ENCODE measurements around the gene MCF2L.

The MCF2L gene

GRCh38 chr13:112926003-112926402 lies 43.0 kb upstream of the MCF2L start:
- no peak overlapping the region for H3K9ac ChIP-seq (ENCODE audit: low read length)
- H4K20me1 ChIP-seq (ENCODE audit: low read depth, low read length), result no peaks in the 10 kb centered on the region
- no peak overlapping the region for H3K27ac ChIP-seq (ENCODE audit: low read depth, low read length)
- H3K79me2 ChIP-seq (ENCODE audit: insufficient read depth, low read length), result no peaks in the 10 kb centered on the region
- no peak overlapping the region for H3K4me3 ChIP-seq (ENCODE audit: insufficient read depth, low read length, poor library complexity, severe bottlenecking)
- H3F3A ChIP-seq (ENCODE audit: insufficient read depth), result no peaks in the 10 kb centered on the region
- TF ChIP-seq EZH2phosphoT487 (conservative IDR thresholded peaks at IDR 0.05; ENCODE audit: low read length), result no peak
- no peak for TF ChIP-seq CTCF (IDR thresholded peaks at IDR 0.05; ENCODE audit: insufficient read depth, low read length, poor library complexity, severe bottlenecking)
- no peaks in the 10 kb centered on the region for H3K27me3 ChIP-seq (ENCODE audit: low read length)
- H2AFZ ChIP-seq (ENCODE audit: low read depth, low read length, severe bottlenecking), result no peak overlapping the region
- H3K36me3 ChIP-seq (ENCODE audit: low read length), result no peaks in the 10 kb centered on the region
- H3K9me2 ChIP-seq (replicated peaks; ENCODE audit: insufficient read depth, low read length), result no peaks in the 10 kb centered on the region
- no peak overlapping the region for H3K4me2 ChIP-seq (ENCODE audit: low read depth, low read length, poor library complexity, severe bottlenecking)
- H3K9me3 ChIP-seq (ENCODE audit: insufficient read depth, low read length), result no peaks in the 10 kb centered on the region

- no peak overlapping the region for H3K27ac ChIP-seq (ENCODE audit: low read depth, low read length)
- TF ChIP-seq EZH2phosphoT487 (conservative IDR thresholded peaks at IDR 0.05; ENCODE audit: low read length), result no peak
- TF ChIP-seq CTCF (IDR thresholded peaks at IDR 0.05; ENCODE audit: insufficient read depth, low read length, poor library complexity, severe bottlenecking), result no peak
- H3K4me3 ChIP-seq (ENCODE audit: insufficient read depth, low read length, poor library complexity, severe bottlenecking), result no peak overlapping the region
- H3K79me2 ChIP-seq (ENCODE audit: insufficient read depth, low read length), result no peaks in the 10 kb centered on the region
- no peak overlapping the region for H3K4me2 ChIP-seq (ENCODE audit: low read depth, low read length, poor library complexity, severe bottlenecking)
- no peak overlapping the region for H2AFZ ChIP-seq (ENCODE audit: low read depth, low read length, severe bottlenecking)
- no peaks in the 10 kb centered on the region for H4K20me1 ChIP-seq (ENCODE audit: low read depth, low read length)
- H3K36me3 ChIP-seq (ENCODE audit: low read length), result no peaks in the 10 kb centered on the region
- no peak overlapping the region for H3K9ac ChIP-seq (ENCODE audit: low read length)
- H3K27me3 ChIP-seq (ENCODE audit: low read length), result no peaks in the 10 kb centered on the region
- no peaks in the 10 kb centered on the region for H3K9me2 ChIP-seq (replicated peaks; ENCODE audit: insufficient read depth, low read length)
- no peaks in the 10 kb centered on the region for H3K9me3 ChIP-seq (ENCODE audit: insufficient read depth, low read length)
- H3F3A ChIP-seq (ENCODE audit: insufficient read depth), result no peaks in the 10 kb centered on the region
These were observed 42.0 kb upstream of the MCF2L start for GRCh38 chr13:112926993-112927392.

DNA sequence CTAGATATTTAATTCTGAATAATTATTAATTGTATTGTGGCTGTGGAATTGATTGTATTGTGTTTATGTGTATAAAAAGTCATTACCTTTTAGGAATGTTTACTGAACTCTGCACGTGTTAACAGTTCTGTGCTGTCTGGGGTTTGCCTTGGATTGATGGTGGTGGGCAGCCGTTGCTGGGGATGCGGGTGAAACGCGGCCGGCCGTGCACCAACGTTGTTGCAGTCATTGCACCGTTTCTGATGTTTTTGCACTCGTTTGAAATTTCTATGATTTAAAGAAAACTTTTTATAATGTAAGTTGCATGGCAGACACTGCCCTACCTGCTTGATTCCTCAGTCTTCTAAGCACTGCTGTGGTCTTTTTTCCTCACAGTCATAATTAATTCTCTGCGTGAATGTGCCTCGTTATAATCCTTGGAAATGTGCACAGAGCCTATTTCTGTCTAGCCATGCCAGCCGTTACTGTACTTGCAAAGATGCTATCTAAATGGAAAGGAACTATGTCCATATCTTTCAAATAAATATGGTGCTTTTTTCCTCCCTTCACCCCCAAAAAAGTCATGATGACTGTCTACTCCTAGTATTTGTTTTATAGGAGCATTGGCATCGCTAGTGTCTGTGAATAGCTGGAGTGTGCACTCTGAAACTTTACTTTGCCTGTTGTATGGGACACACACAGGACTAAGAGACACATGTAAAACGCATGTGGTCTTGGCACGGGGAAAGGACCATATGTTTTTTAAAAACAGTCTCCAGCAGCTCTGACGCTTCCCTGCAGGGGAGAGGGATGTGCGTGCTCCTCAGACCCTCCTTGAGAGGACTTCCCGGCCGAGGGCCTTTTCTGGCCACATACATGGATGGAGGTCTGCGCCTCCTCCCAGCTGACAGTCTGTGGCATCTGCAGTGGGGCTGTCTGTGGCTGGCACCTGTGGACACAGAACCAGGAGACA lies 40.7 kb upstream of the MCF2L start:
- Histone ChIP-seq H3K4me3 (ENCODE audit: insufficient read depth, low read length, poor library complexity, severe bottlenecking) (no peak overlapping the region), H3K27ac (ENCODE audit: low read depth, low read length) (no peak overlapping the region), H3K36me3 (ENCODE audit: low read length) (no peaks in the 10 kb centered on the region), H3K9ac (ENCODE audit: low read length) (no peak overlapping the region), H3K9me2 (replicated peaks; ENCODE audit: insufficient read depth, low read length) (no peaks in the 10 kb centered on the region), H3K79me2 (ENCODE audit: insufficient read depth, low read length) (no peaks in the 10 kb centered on the region), H3K27me3 (ENCODE audit: low read length) (no peaks in the 10 kb centered on the region), H3K9me3 (ENCODE audit: insufficient read depth, low read length) (no peaks in the 10 kb centered on the region), H3K4me2 (ENCODE audit: low read depth, low read length, poor library complexity, severe bottlenecking) (no peak overlapping the region), H2AFZ (ENCODE audit: low read depth, low read length, severe bottlenecking) (no peak overlapping the region), H3F3A (ENCODE audit: insufficient read depth) (no peaks in the 10 kb centered on the region), H4K20me1 (ENCODE audit: low read depth, low read length) (no peaks in the 10 kb centered on the region)
- TF ChIP-seq CTCF (IDR thresholded peaks at IDR 0.05; ENCODE audit: insufficient read depth, low read length, poor library complexity, severe bottlenecking) (no peak), EZH2phosphoT487 (conservative IDR thresholded peaks at IDR 0.05; ENCODE audit: low read length) (no peak)
